Skin of body (tissue), 2 donors: Measurements from ENCODE around the gene TUBGCP3. TPM values are rescaled to one million over a fixed set of nuclear protein-coding genes. Genes with fewer than 3 reads are reported as not detected.
"Not testable (repeated sequence)": the region's sequence is repeated elsewhere in the genome, so short reads cannot be mapped to it uniquely, and the experiment has no call there.

ENCODE experiments used
- DNase-seq: peaks from one replicate; lab custom pipeline; 2025; lab: John Stamatoyannopoulos, UW
- total RNA-seq: library from RNA; depleted of rRNA; stranded (reverse); fragments of >200 nt; gene quantifications from one replicate; pipeline ENCODE4 v1.2.3, GENCODE V29; 2014

The TUBGCP3 gene
- total RNA-seq, 1 donor from 2014 or later: 25.5 TPM

- DNase-seq: no peak
These were observed 58.7 kb downstream of the TUBGCP3 start for GRCh38 chr13:112529216-112529615.

GRCh38 chr13:112526146-112526853 lies 61.7 kb downstream of the TUBGCP3 start:
- DNase-seq: no peak

GRCh38 chr13:112525356-112525945 lies 62.5 kb downstream of the TUBGCP3 start:
- DNase-seq: no peak

GRCh38 chr13:112522578-112522977 lies 65.4 kb downstream of the TUBGCP3 start:
- no peak for DNase-seq

GRCh38 chr13:112521073-112521685 lies 66.8 kb downstream of the TUBGCP3 start:
- no peak for DNase-seq

- DNase-seq: no peak
These were observed 68.4 kb downstream of the TUBGCP3 start for GRCh38 chr13:112519517-112520060.

- DNase-seq: no peak
These were observed 71.7 kb downstream of the TUBGCP3 start for GRCh38 chr13:112516218-112516617.

GRCh38 chr13:112513761-112514160 lies 74.2 kb downstream of the TUBGCP3 start:
- no peak for DNase-seq

- no peak for DNase-seq
These were observed 76.8 kb downstream of the TUBGCP3 start for GRCh38 chr13:112510987-112511685.

GRCh38 chr13:112510002-112510780 lies 77.8 kb downstream of the TUBGCP3 start:
- DNase-seq: no peak

- DNase-seq: no peak
These were observed 78.8 kb downstream of the TUBGCP3 start for GRCh38 chr13:112509190-112509589.

- DNase-seq: no peak
These were observed 81.9 kb downstream of the TUBGCP3 start for GRCh38 chr13:112506046-112506445.

- DNase-seq: no peak
These were observed 91.8 kb downstream of the TUBGCP3 start for GRCh38 chr13:112496166-112496565.

- DNase-seq: no peak
These were observed 92.5 kb downstream of the TUBGCP3 start for GRCh38 chr13:112495465-112495864.

GRCh38 chr13:112489199-112489598 lies 98.8 kb downstream of the TUBGCP3 start:
- DNase-seq: no peak

GRCh38 chr13:112488343-112489050 lies 99.5 kb downstream of the TUBGCP3 start:
- not testable (repeated sequence) for DNase-seq

- DNase-seq: no peak
These were observed 100.8 kb downstream of the TUBGCP3 start for GRCh38 chr13:112487127-112487517.

GRCh38 chr13:112486386-112487126 lies 101.4 kb downstream of the TUBGCP3 start:
- no peak for DNase-seq

- DNase-seq: not testable (repeated sequence)
These were observed 102.1 kb downstream of the TUBGCP3 start for GRCh38 chr13:112485814-112486213.

- DNase-seq: no peak
These were observed 104.7 kb downstream of the TUBGCP3 start for GRCh38 chr13:112483299-112483698.
